Left lung (tissue), 10 donors: Measurements from ENCODE around the gene SCIN. TPM values are rescaled to one million over a fixed set of nuclear protein-coding genes. Genes with fewer than 3 reads are reported as not detected.

Experiments
- ATAC-seq: fragments of 200-7000 bp; cut with Tn5 transposase; one replicate; pipeline ENCODE4 v1.9.1; 2020; ENCODE audit warnings: moderate library complexity
- DNase-seq, 4 donors: peaks; one replicate each; pipeline ENCODE4 v3.0.0-alpha.2; 2013 to 2020
- H3K27ac ChIP-seq, 2 donors: fragments of 200-600 bp; sonication (generic) in 1 of 2; one replicate each; pipeline versions ENCODE4 v1.5.0 to v1.8.0; 2020 to 2021
- H3K27me3 ChIP-seq, 2 donors: fragments of 200-600 bp; sonication (generic) in 1 of 2; one replicate each; pipeline versions ENCODE4 v1.5.0 to v1.8.0; 2020 to 2021
- H3K36me3 ChIP-seq, 2 donors: fragments of 200-600 bp; sonication (generic) in 1 of 2; one replicate each; pipeline versions ENCODE4 v1.5.0 to v1.8.0; 2020 to 2021
- H3K4me1 ChIP-seq, 2 donors: fragments of 200-600 bp; one replicate each; pipeline ENCODE4 v1.8.0; 2021
- H3K4me3 ChIP-seq, 2 donors: fragments of 200-600 bp; sonication (generic) in 1 of 2; one replicate each; pipeline versions ENCODE4 v1.5.0 to v1.8.0; 2020 to 2021; ENCODE audit warnings: mild to moderate bottlenecking in 1 of 2
- H3K9me3 ChIP-seq, 2 donors: fragments of 200-600 bp; sonication (generic) in 1 of 2; one replicate each; pipeline versions ENCODE4 v1.5.0 to v1.8.0; 2020 to 2021
- CTCF ChIP-seq, 2 donors: fragments of 200-600 bp; sonication (generic) in 1 of 2; IDR thresholded peaks; one replicate each; pipeline versions ENCODE4 v1.5.0 to v1.8.0; 2021; ENCODE audit warnings: antibody characterized with exemption in 2 of 2
- intact Hi-C, 2 donors: fragments of 100-400 bp; cut with DNase I; formaldehyde crosslinking; loops; one replicate each; pipeline versions ENCODE4 v1.11.2 to v1.14.2; 2022
- polyA plus RNA-seq, 6 donors: library from polyadenylated mRNA; unstranded; fragments of 120-200 nt; gene quantifications; one replicate each; pipeline ENCODE4 v1.2.1, GENCODE V29; 2013; ENCODE audit not compliant: insufficient read length in 6 of 6
- total RNA-seq, 2 donors: library from RNA; stranded (reverse); fragmentation: NEBNext Ultra II Directional; extraction: Animal tissue kit (Norgen Biotek cat#: 25700); gene quantifications; one replicate each; pipeline ENCODE4 v1.2.1, GENCODE V29; 2021
- donor health status: DM: no; HTN: yes; CAD: no.
- donor health status: DM: no; HTN: no; CAD: no.

The SCIN gene
- total and polyA plus RNA-seq, 8 donors, result 3.4 to 13.5 (median 8.0) TPM

DNA sequence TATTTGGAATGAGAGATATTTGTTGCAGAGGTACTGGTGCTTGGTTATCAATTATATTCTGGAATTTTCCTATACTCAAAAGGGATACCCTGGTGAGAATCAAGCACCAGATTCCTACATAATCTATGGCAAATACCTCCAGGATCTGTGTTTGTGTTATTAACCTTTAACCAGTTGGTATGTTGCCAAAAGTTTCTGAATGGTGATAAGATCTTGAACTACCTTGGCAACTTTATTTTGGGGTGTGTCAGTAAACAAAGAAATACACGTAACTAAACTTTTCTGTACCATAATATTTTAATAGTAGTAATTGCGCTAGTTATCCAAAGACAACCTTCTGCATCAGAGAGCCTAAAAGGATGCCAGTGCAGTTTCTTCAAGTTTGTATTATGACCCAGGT lies 13.4 kb downstream of the SCIN start:
- peaks cover 0 to 23% of the 10 kb centered on the region in 2 donors for H3K4me1 ChIP-seq

GRCh38 chr7:12584930-12585329 lies 14.4 kb downstream of the SCIN start:
- no peak for TF ChIP-seq CTCF (IDR thresholded peaks at IDR 0.05)
- intact Hi-C loops, result no loop called here
- Histone ChIP-seq H3K27me3 (no peaks in the 10 kb centered on the region), H3K9me3 (no peaks in the 10 kb centered on the region), H3K4me1 (peaks cover 0 to 23% of the 10 kb centered on the region in 2 donors), H3K4me3 (no peak overlapping the region), H3K36me3 (no peaks in the 10 kb centered on the region), H3K27ac (peak overlapping the region in 1 of 2 donors; percentile 34)
- ATAC-seq (peak; percentile 83), DNase-seq (peak in 1 of 4 donors; percentile 46)

More for the DNA sequence above, 13.4 kb downstream of the SCIN start:
- ATAC-seq (no peak), DNase-seq (no peak)
- no peak for TF ChIP-seq CTCF (IDR thresholded peaks at IDR 0.05)
- Histone ChIP-seq H3K4me3 (no peak overlapping the region), H3K9me3 (no peaks in the 10 kb centered on the region), H3K36me3 (no peaks in the 10 kb centered on the region), H3K27me3 (no peaks in the 10 kb centered on the region), H3K27ac (no peak overlapping the region)
- intact Hi-C loops, result no loop called here

DNA sequence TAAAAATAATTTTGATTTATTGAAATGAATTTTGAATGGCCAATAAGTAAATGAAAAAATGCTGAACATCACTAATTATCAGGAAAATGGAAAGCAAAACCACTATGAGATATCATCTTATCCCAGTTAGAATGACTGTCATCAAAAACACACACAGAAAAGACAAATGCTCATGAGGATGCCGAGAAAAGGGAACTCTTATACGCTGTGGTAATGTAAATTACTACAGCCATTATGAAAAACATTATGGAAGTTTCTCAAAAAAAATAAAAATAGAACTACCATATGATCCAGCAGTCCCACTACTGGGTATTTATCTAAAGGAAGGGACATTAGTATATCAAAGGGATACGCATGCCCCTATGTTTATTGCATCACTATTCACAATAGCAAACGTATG lies 15.8 kb downstream of the SCIN start:
- TF ChIP-seq CTCF (IDR thresholded peaks at IDR 0.05), result no peak
- ATAC-seq, result no peak

GRCh38 chr7:12588259-12588904 lies 17.9 kb downstream of the SCIN start:
- Histone ChIP-seq H3K9me3 (no peaks in the 10 kb centered on the region), H3K4me3 (no peak overlapping the region), H3K27me3 (no peaks in the 10 kb centered on the region), H3K27ac (no peak overlapping the region), H3K36me3 (no peaks in the 10 kb centered on the region), H3K4me1 (peaks cover 0 to 14% of the 10 kb centered on the region in 2 donors)
- intact Hi-C loops, result no loop called here
- ATAC-seq (no peak), DNase-seq (no peak)
- TF ChIP-seq CTCF (IDR thresholded peaks at IDR 0.05), result no peak

More for the DNA sequence above, 15.8 kb downstream of the SCIN start:
- DNase-seq, result no peak
- Histone ChIP-seq H3K27ac (no peak overlapping the region), H3K27me3 (no peaks in the 10 kb centered on the region), H3K4me1 (peaks cover 0 to 23% of the 10 kb centered on the region in 2 donors), H3K9me3 (no peaks in the 10 kb centered on the region), H3K36me3 (no peaks in the 10 kb centered on the region), H3K4me3 (no peak overlapping the region)
- intact Hi-C loops, result no loop called here

DNA sequence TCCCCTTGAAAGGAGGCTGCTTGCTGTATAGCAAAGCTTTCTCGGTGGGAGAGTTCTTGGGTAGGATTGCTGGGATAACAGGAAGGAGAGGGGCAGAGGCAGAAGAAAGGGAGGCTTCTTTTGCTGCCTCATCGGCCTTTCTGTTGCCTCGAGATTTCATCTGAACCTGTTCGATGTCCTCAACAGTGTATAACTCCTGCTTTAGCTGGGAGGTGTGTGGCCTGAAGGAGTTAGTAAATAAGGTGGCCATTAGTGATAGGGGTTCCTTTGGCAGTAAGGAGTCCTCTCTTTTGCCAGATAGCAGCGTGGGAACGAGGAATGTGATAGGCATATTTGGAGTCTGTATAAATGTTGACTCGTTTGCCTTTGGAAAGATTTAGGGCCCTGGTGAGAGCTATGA lies 20.0 kb downstream of the SCIN start:
- ATAC-seq (no peak), DNase-seq (no peak)
- Histone ChIP-seq H3K4me1 (no peaks in the 10 kb centered on the region), H3K9me3 (no peaks in the 10 kb centered on the region), H3K4me3 (no peak overlapping the region), H3K36me3 (no peaks in the 10 kb centered on the region), H3K27ac (no peak overlapping the region), H3K27me3 (no peaks in the 10 kb centered on the region)
- intact Hi-C loops, result no loop called here
- no peak for TF ChIP-seq CTCF (IDR thresholded peaks at IDR 0.05)
